Measurements from ENCODE around the gene TIAM1. TPM values are rescaled to one million over a fixed set of nuclear protein-coding genes. Genes with fewer than 3 reads are reported as not detected.

Gene TIAM1
- total RNA-seq, 1 experiment from 2014 or later = 22.5 TPM

- CTCF ChIA-PET = no interaction called here
- intact Hi-C loops (cut with micrococcal nuclease; ENCODE audit: unreplicated experiment) = no loop called here
Measured at GRCh38 chr21:31201144-31201543, 142.9 kb downstream of the TIAM1 start.

DNA sequence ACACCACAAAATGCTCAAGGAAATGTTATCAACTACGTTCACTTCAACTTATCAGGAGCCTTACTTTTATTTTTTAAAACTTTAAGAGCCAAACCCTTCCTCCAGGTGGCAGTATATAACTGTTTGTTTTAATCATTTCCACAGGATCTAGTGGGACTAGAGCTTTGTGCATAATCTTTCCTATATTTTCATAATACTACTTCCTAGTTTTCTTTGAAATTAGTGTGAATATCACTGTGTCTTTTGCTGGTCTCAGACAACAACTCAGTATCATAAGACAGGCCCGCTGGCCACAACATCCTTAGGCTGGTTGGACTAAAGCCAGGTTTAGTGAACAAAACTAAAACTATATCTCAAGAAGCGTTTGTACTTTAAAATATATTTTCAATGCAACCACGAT lies 145.5 kb downstream of the TIAM1 start:
- H3K27ac ChIP-seq = no peak overlapping the region
- no peaks in the 10 kb centered on the region for H3K9me2 ChIP-seq (ENCODE audit: insufficient read depth)
- ChIA-PET POLR2A (ENCODE audit: unreplicated experiment) (no interaction called here), CTCF (interaction anchor here (0.7 to 1.0 kb wide), 3 partner anchors 382 to 455 kb away, joined by 3 to 5 read pairs (median 3); no protein-coding TSS in a partner anchor)
- DNase-seq = peak in 1 of 2 experiments; percentile 48
- no peaks in the 10 kb centered on the region for H3K9me3 ChIP-seq (ENCODE audit: insufficient read depth, low read depth)
- no peak overlapping the region for H2AFZ ChIP-seq
- no peak overlapping the region for H3K4me2 ChIP-seq
- TF ChIP-seq EZH2 (IDR thresholded peaks at IDR 0.05; ENCODE audit: low read depth) = no peak
- peak; percentile 77 for TF ChIP-seq CTCF (conservative IDR thresholded peaks at IDR 0.05)
- no peaks in the 10 kb centered on the region for H4K20me1 ChIP-seq (ENCODE audit: insufficient read depth)
- H3F3A ChIP-seq (ENCODE audit: insufficient read depth, low read depth) = no peaks in the 10 kb centered on the region
- H3K4me3 ChIP-seq = no peak overlapping the region
- H3K4me1 ChIP-seq (replicated peaks; ENCODE audit: insufficient read depth) = no peaks in the 10 kb centered on the region
- intact Hi-C loops (cut with micrococcal nuclease; ENCODE audit: unreplicated experiment) = loop anchor here (1.0 kb wide), 2 partner anchors 382 to 406 kb away; no protein-coding TSS in a partner anchor
- no peaks in the 10 kb centered on the region for H3K79me2 ChIP-seq (ENCODE audit: low read depth)
- H3K27me3 ChIP-seq (ENCODE audit: insufficient read depth, low read depth) = no peaks in the 10 kb centered on the region
- no TSS peak for BruUV-seq (replicated peaks)
- H3K36me3 ChIP-seq (ENCODE audit: low read depth) = no peaks in the 10 kb centered on the region

More at GRCh38 chr21:31201144-31201543, 142.9 kb downstream of the TIAM1 start:
- Histone ChIP-seq H3K9me3 (ENCODE audit: insufficient read depth, low read depth) (no peaks in the 10 kb centered on the region), H3K4me2 (no peak overlapping the region), H3K4me3 (no peak overlapping the region), H3K36me3 (ENCODE audit: low read depth) (no peaks in the 10 kb centered on the region), H3K27me3 (ENCODE audit: insufficient read depth, low read depth) (no peaks in the 10 kb centered on the region), H3K4me1 (replicated peaks; ENCODE audit: insufficient read depth) (no peaks in the 10 kb centered on the region), H2AFZ (no peak overlapping the region), H4K20me1 (ENCODE audit: insufficient read depth) (no peaks in the 10 kb centered on the region), H3K9me2 (ENCODE audit: insufficient read depth) (no peaks in the 10 kb centered on the region), H3K27ac (no peak overlapping the region), H3K79me2 (ENCODE audit: low read depth) (no peaks in the 10 kb centered on the region), H3F3A (ENCODE audit: insufficient read depth, low read depth) (no peaks in the 10 kb centered on the region)
- DNase-seq = no peak
- POLR2A ChIA-PET (ENCODE audit: unreplicated experiment) = no interaction called here
- no TSS peak for BruUV-seq (replicated peaks)
- TF ChIP-seq CTCF (conservative IDR thresholded peaks at IDR 0.05) (no peak), EZH2 (IDR thresholded peaks at IDR 0.05; ENCODE audit: low read depth) (no peak)

DNA sequence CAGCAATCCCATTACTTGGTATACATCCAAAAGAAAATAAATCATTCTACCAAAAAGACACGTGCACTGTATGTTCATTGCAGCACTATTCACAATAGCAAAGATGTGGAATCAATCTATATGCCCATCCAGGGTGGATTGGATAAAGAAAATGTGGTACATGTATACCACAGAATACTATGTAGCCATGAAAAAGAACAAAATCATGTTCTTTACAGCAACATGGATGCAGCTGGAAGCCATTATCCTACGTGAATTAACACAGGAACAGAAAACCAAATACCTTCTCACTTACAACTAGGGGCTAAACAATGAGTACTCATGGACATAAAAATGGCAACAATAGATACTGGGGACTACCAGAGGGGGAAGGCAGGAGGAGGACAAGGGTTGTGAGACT lies 147.3 kb downstream of the TIAM1 start:
- H3K27me3 ChIP-seq (ENCODE audit: insufficient read depth, low read depth) = no peaks in the 10 kb centered on the region
- H3K79me2 ChIP-seq (ENCODE audit: low read depth) = no peaks in the 10 kb centered on the region
- BruUV-seq (replicated peaks) = no TSS peak
- H2AFZ ChIP-seq = no peak overlapping the region
- H4K20me1 ChIP-seq (ENCODE audit: insufficient read depth) = no peaks in the 10 kb centered on the region
- H3K4me2 ChIP-seq = no peak overlapping the region
- H3K36me3 ChIP-seq (ENCODE audit: low read depth) = no peaks in the 10 kb centered on the region
- H3K9me2 ChIP-seq (ENCODE audit: insufficient read depth) = no peaks in the 10 kb centered on the region
- no peak for DNase-seq
- no peak overlapping the region for H3K4me3 ChIP-seq
- TF ChIP-seq CTCF (conservative IDR thresholded peaks at IDR 0.05) = no peak
- ChIA-PET CTCF (no interaction called here), POLR2A (ENCODE audit: unreplicated experiment) (no interaction called here)
- no peaks in the 10 kb centered on the region for H3K4me1 ChIP-seq (replicated peaks; ENCODE audit: insufficient read depth)
- H3K9me3 ChIP-seq (ENCODE audit: insufficient read depth, low read depth) = no peaks in the 10 kb centered on the region
- intact Hi-C loops (cut with micrococcal nuclease; ENCODE audit: unreplicated experiment) = no loop called here
- no peak overlapping the region for H3K27ac ChIP-seq
- no peaks in the 10 kb centered on the region for H3F3A ChIP-seq (ENCODE audit: insufficient read depth, low read depth)

All from PC-9 (cell line).